ES-I3 (cell line): ENCODE results near the gene THSD7A.

Experiments
- H3K36me3 ChIP-seq: 2 replicates; pipeline ENCODE4 v1.6.1; 2013; ENCODE audit warnings: mild to moderate bottlenecking, low read length, control low read depth, moderate library complexity; ENCODE audit not compliant: insufficient read depth
- H3K4me1 ChIP-seq: 2 replicates; pipeline ENCODE4 v1.6.1; 2013; ENCODE audit warnings: mild to moderate bottlenecking, control low read depth, low read length; ENCODE audit not compliant: insufficient read depth
- H3K9ac ChIP-seq: 2 replicates; pipeline ENCODE4 v1.6.1; 2013; ENCODE audit warnings: low read depth, mild to moderate bottlenecking, low read length, moderate library complexity
- H3K9me3 ChIP-seq: 2 replicates; pipeline ENCODE4 v1.6.1; 2013; ENCODE audit warnings: mild to moderate bottlenecking, low read length, moderate library complexity; ENCODE audit not compliant: control insufficient read depth, insufficient read depth

Gene THSD7A

DNA sequence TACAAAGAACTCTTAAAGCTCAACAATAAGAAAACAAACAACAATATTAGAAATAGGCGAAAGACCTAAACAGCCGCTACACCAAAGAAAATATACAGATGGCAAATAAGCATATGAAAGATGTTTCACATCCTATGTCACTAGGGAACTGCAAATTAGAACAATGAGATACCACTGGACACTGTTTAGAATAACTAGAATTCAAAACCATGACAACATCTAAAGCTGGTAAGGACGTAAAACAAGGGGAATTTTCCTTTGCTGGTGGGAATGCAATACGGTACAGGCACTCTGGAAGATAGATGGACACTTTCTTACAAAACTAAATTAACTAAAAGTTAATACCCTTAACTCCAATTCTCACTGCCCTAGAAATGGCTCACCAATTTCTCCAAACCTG, 44.5 kb downstream of the THSD7A start:
- Histone ChIP-seq H3K9me3 (no peaks in the 10 kb centered on the region), H3K4me1 (no peaks in the 10 kb centered on the region), H3K36me3 (no peaks in the 10 kb centered on the region)

DNA sequence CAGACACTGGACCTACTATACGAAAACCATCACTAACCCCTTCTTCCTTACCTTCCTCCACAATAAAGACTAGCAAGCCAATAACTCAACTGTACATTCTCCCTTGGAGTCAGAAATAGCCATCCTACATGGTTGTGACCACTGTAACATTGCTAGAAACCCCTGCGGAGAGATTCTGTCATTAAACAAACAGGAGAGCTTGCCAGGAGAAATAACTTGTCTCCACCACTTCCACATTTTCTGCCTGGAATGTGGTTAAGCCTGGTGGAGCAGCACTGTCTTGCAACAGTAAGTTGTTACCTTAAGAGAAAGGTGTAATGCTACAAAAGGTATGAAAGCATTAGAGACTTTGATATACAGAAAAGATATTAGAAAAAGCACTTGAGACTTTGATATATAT, 45.8 kb downstream of the THSD7A start:
- H3K4me1 ChIP-seq = no peaks in the 10 kb centered on the region

More for the DNA sequence above, 44.5 kb downstream of the THSD7A start:
- H3K9ac ChIP-seq = no peak overlapping the region

GRCh38 chr7:11784769-11785536, 47.0 kb downstream of the THSD7A start:
- H3K9me3 ChIP-seq = no peaks in the 10 kb centered on the region
- no peaks in the 10 kb centered on the region for H3K4me1 ChIP-seq
- H3K36me3 ChIP-seq = no peaks in the 10 kb centered on the region
- H3K9ac ChIP-seq = no peak overlapping the region

More for the DNA sequence above, 45.8 kb downstream of the THSD7A start:
- no peaks in the 10 kb centered on the region for H3K36me3 ChIP-seq
- H3K9me3 ChIP-seq = no peaks in the 10 kb centered on the region
- no peak overlapping the region for H3K9ac ChIP-seq

DNA sequence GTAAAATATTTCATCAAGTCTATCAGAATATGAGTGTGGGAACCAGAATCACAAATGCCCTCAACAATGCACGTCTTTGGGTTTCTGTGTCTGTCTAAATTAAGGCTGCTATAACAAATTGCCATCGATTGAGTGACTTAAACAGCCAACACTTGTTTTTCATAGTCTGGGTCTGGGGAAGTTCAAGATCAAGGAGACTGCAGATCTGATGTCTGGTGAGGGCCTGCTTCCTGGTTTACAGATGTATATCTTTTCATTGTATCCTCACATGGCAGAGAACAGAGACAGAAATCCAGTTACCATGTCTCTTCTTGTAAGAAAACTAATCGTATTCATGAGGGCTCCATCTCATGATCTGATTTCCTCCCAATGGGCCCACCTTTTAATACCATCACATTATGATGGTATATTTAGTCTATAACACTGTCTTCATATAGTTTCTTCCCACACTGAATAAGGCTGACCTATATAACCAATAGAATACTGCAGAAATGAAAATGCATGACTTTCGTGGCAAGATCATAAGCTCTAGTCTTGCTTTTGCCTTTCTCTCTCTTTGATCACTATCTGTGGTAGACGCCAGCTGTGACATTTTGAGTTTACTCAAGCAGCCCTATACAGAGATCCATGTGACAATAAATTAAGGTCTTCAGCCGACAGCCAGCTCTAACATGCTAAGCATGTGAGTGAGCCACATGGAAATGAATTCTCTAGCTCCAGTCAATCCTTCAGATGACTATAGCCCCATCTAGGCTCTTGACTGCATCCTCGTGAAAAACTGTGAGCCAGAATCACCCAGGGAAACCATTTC, 51.9 kb downstream of the THSD7A start:
- H3K36me3 ChIP-seq = no peaks in the 10 kb centered on the region

GRCh38 chr7:11776039-11776438, 56.0 kb downstream of the THSD7A start:
- Histone ChIP-seq H3K4me1 (no peaks in the 10 kb centered on the region), H3K9me3 (no peaks in the 10 kb centered on the region), H3K36me3 (no peaks in the 10 kb centered on the region), H3K9ac (no peak overlapping the region)

More for the DNA sequence above, 51.9 kb downstream of the THSD7A start:
- H3K9ac ChIP-seq = no peak overlapping the region
- H3K9me3 ChIP-seq = no peaks in the 10 kb centered on the region
- no peaks in the 10 kb centered on the region for H3K4me1 ChIP-seq

GRCh38 chr7:11775401-11775800, 56.6 kb downstream of the THSD7A start:
- Histone ChIP-seq H3K4me1 (no peaks in the 10 kb centered on the region), H3K36me3 (no peaks in the 10 kb centered on the region), H3K9me3 (no peaks in the 10 kb centered on the region), H3K9ac (no peak overlapping the region)

GRCh38 chr7:11768263-11768662, 63.7 kb downstream of the THSD7A start:
- Histone ChIP-seq H3K9ac (no peak overlapping the region), H3K36me3 (no peaks in the 10 kb centered on the region), H3K4me1 (no peaks in the 10 kb centered on the region), H3K9me3 (no peaks in the 10 kb centered on the region)

GRCh38 chr7:11767148-11767547, 64.8 kb downstream of the THSD7A start:
- H3K9me3 ChIP-seq = no peaks in the 10 kb centered on the region
- H3K36me3 ChIP-seq = no peaks in the 10 kb centered on the region
- no peaks in the 10 kb centered on the region for H3K4me1 ChIP-seq
- H3K9ac ChIP-seq = no peak overlapping the region

- Histone ChIP-seq H3K36me3 (no peaks in the 10 kb centered on the region), H3K9ac (no peak overlapping the region), H3K4me1 (no peaks in the 10 kb centered on the region), H3K9me3 (no peaks in the 10 kb centered on the region)
Observed at GRCh38 chr7:11760372-11760771, 71.6 kb downstream of the THSD7A start.

DNA sequence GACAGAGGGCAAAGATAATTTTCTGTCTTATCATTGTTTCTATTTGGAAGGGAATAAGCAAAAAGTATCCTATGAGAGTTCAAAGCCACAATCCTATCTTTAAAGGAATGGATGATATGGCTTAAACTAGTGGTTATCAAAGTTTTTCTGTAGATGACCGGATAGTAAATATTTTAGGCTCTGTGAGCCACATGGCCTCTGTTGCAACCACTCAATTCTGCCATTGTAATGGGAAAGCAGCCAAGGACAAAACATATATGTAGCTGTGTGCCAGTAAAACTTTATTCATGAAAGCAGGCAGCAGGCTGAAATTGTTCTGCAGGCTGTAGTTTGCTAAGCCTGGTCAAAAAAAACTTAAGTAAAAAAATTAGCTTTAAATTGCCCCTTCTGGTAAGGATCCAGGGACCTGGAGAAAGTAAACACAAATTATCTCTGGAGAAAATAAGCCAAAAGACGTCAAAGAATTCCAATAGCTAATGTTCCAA, 73.3 kb downstream of the THSD7A start:
- Histone ChIP-seq H3K9me3 (no peaks in the 10 kb centered on the region), H3K36me3 (no peaks in the 10 kb centered on the region), H3K4me1 (no peaks in the 10 kb centered on the region), H3K9ac (no peak overlapping the region)

GRCh38 chr7:11757153-11757552, 74.8 kb downstream of the THSD7A start:
- Histone ChIP-seq H3K4me1 (no peaks in the 10 kb centered on the region), H3K9me3 (no peaks in the 10 kb centered on the region), H3K36me3 (no peaks in the 10 kb centered on the region), H3K9ac (no peak overlapping the region)

DNA sequence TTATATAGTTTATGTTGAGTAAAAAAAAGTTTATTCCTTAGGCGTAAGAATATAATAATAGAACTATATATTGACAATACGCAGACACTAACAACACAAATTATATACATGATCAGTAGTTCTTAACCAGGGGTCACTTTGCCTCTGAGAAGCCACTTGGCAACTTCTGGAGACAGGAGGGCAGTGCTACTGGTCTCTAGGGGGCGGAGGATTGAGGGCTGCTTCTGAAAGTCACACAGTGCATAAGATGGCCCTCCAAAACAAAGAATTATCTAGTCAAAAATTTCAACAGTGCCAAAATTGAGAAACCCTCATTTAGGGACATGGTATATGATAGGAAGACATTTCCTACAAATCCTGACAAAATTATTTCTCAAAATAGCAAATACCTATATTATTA, 77.1 kb downstream of the THSD7A start:
- H3K9me3 ChIP-seq = no peaks in the 10 kb centered on the region
- H3K9ac ChIP-seq = no peak overlapping the region
- no peaks in the 10 kb centered on the region for H3K36me3 ChIP-seq
- no peaks in the 10 kb centered on the region for H3K4me1 ChIP-seq

DNA sequence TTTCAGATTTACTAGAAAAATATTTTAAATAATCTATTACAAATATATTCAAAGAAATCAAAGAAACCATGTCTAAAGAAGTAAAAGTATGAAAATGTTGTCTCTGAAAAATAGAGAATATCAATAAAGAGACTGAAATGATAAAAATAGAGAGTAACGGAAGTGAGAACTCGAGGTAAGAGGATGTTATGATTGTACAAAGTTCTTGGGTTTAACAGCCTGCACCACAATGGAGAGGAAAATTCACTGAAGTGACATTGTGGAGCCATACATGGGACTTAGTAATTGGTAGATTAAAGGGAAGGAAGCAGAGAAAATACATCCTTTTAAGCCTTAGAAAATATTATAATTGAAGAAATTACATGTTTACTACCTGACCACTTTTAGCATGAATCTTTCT, 77.9 kb downstream of the THSD7A start:
- Histone ChIP-seq H3K4me1 (no peaks in the 10 kb centered on the region), H3K9me3 (no peaks in the 10 kb centered on the region), H3K9ac (no peak overlapping the region), H3K36me3 (no peaks in the 10 kb centered on the region)

DNA sequence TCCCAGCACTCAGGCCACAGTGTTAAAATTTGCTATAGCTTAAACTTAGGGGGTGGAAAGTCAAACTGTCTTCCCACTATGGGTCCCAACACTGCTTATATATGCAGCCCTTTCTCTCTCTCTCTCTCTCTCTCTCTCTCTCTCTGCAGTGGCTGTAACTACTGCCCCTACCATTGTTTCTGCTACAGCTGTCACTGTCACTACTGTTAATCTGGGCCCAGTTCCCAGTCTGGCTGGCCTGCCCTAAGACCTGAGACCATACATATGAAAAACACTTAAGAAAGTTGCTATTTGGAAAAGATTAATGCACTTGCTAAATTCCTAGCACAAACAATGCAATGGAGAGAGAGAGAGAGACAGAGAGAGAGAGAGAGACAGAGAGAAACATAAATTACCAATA, 78.6 kb downstream of the THSD7A start:
- Histone ChIP-seq H3K9me3 (no peaks in the 10 kb centered on the region), H3K9ac (no peak overlapping the region), H3K36me3 (no peaks in the 10 kb centered on the region), H3K4me1 (no peaks in the 10 kb centered on the region)
